ENCODE results near the gene GPD2. TPM values are rescaled to one million over a fixed set of nuclear protein-coding genes. Genes with fewer than 3 reads are reported as not detected.

GPD2 gene
- polyA plus RNA-seq, 1 donor = 28.5 TPM

Other genes with a start within 250 kb of the GPD2 start
- gene NR4A2, start 103.7 kb upstream of the GPD2 start, polyA plus RNA-seq = 3.4 TPM